IMR-90 (cell line): ENCODE data around the gene PRKCE. TPM values are rescaled to one million over a fixed set of nuclear protein-coding genes. Genes with fewer than 3 reads are reported as not detected.

ENCODE experiments used
- ATAC-seq: fragments of 200-7000 bp; cut with Tn5 transposase; 2 replicates; pipeline ENCODE4 v1.9.1; 2020; ENCODE audit warnings: low read depth, mild to moderate bottlenecking, moderate library complexity
- BruUV-seq: library from RNA; stranded (reverse); fragments of 400-500 nt; replicated peaks from 2 replicates; lab custom pipeline; 2021; lab: Mats Ljungman, UMichigan
- CTCF ChIA-PET: fragments of 300-600 bp; formaldehyde crosslinking; extraction: SDS; loops from one replicate; lab custom pipeline; 2021; ENCODE audit warnings: antibody characterized with exemption; lab: Yijun Ruan, JAX
- POLR2A ChIA-PET: fragments of 300-600 bp; sonication (Branson Sonifier 250); formaldehyde crosslinking; loops from one replicate; lab custom pipeline; 2022; ENCODE audit warnings: antibody characterized with exemption; ENCODE audit not compliant: unreplicated experiment; lab: Charles Lee
- DNase-seq: peaks from one replicate; pipeline ENCODE4 v3.0.0; 2013
- H2AFZ ChIP-seq: replicated peaks from 2 replicates; pipeline ENCODE3; 2013; ENCODE audit warnings: low read length, mild to moderate bottlenecking; ENCODE audit not compliant: poor library complexity
- H2AK5ac ChIP-seq: 2 replicates; pipeline ENCODE4 v1.6.1; 2013; ENCODE audit warnings: low read depth, low read length, inconsistent platforms
- H2AK9ac ChIP-seq: replicated peaks from 2 replicates; pipeline ENCODE3; 2013; ENCODE audit warnings: mild to moderate bottlenecking, low read depth, low read length, moderate library complexity; ENCODE audit not compliant: poor library complexity
- H2BK120ac ChIP-seq: 2 replicates; pipeline ENCODE4 v1.6.1; 2013; ENCODE audit warnings: low read depth, low read length, inconsistent platforms
- H2BK15ac ChIP-seq: 3 replicates; pipeline ENCODE4 v1.6.1; 2013; ENCODE audit warnings: low read depth, low read length, inconsistent platforms
- H2BK20ac ChIP-seq: 2 replicates; pipeline ENCODE4 v1.6.1; 2013; ENCODE audit warnings: low read depth, mild to moderate bottlenecking, inconsistent platforms, low read length, moderate library complexity
- H2BK5ac ChIP-seq: 2 replicates; pipeline ENCODE4 v1.6.1; 2013; ENCODE audit warnings: mild to moderate bottlenecking, low read depth, low read length, inconsistent platforms; ENCODE audit not compliant: poor library complexity, severe bottlenecking
- H3K14ac ChIP-seq: replicated peaks from 2 replicates; pipeline ENCODE4 v1.6.1; 2013; ENCODE audit warnings: low read depth, low read length, inconsistent platforms
- H3K18ac ChIP-seq: 2 replicates; pipeline ENCODE4 v1.6.1; 2013; ENCODE audit warnings: low read depth, low read length, control low read depth
- H3K23ac ChIP-seq: 2 replicates; pipeline ENCODE4 v1.6.1; 2013; ENCODE audit warnings: low read depth, low read length, inconsistent platforms
- H3K27ac ChIP-seq: 2 replicates; pipeline ENCODE4 v1.5.1; 2013; ENCODE audit warnings: mild to moderate bottlenecking, control low read depth, low read length; ENCODE audit not compliant: insufficient read depth
- H3K27me3 ChIP-seq: 2 replicates; pipeline ENCODE4 v1.6.1; 2013; ENCODE audit warnings: low read length; ENCODE audit not compliant: control insufficient read depth, insufficient read depth
- H3K36me3 ChIP-seq: 2 replicates; pipeline ENCODE4 v1.6.1; 2013; ENCODE audit warnings: low read length, mixed read lengths; ENCODE audit not compliant: control insufficient read depth, insufficient read depth
- H3K4ac ChIP-seq: 2 replicates; pipeline ENCODE4 v1.6.1; 2013; ENCODE audit warnings: low read depth, low read length, inconsistent platforms
- H3K4me1 ChIP-seq: 2 replicates; pipeline ENCODE4 v1.6.1; 2013; ENCODE audit warnings: low read length, mixed read lengths; ENCODE audit not compliant: control insufficient read depth, insufficient read depth
- H3K4me2 ChIP-seq: 2 replicates; pipeline ENCODE4 v1.6.1; 2013; ENCODE audit warnings: low read depth, mild to moderate bottlenecking, control low read depth, low read length, moderate library complexity
- H3K4me3 ChIP-seq: 2 replicates; pipeline ENCODE4 v1.5.1; 2013; ENCODE audit warnings: low read depth, mild to moderate bottlenecking, control low read depth, low read length, moderate library complexity; ENCODE audit not compliant: insufficient read depth
- H3K56ac ChIP-seq: 2 replicates; pipeline ENCODE4 v1.6.1; 2013; ENCODE audit warnings: low read length, inconsistent platforms; ENCODE audit not compliant: insufficient read depth; ENCODE audit errors: extremely low read depth
- H3K79me1 ChIP-seq, 2 experiments: 2 replicates each; pipeline ENCODE4 v1.6.1; 2013; ENCODE audit warnings: low read length in 2 of 2, inconsistent platforms in 1 of 2, low read depth in 1 of 2
- H3K9ac ChIP-seq: 2 replicates; pipeline ENCODE4 v1.6.1; 2013; ENCODE audit warnings: low read depth, low read length, control low read depth
- H3K9me1 ChIP-seq: 2 replicates; pipeline ENCODE4 v1.6.1; 2013; ENCODE audit warnings: low read length, inconsistent platforms; ENCODE audit not compliant: insufficient read depth
- H3K9me3 ChIP-seq: 2 replicates; pipeline ENCODE4 v1.6.1; 2013; ENCODE audit warnings: low read length; ENCODE audit not compliant: control insufficient read depth, insufficient read depth
- H4K20me1 ChIP-seq: 2 replicates; pipeline ENCODE4 v1.6.1; 2013; ENCODE audit warnings: low read length, inconsistent platforms; ENCODE audit not compliant: insufficient read depth
- H4K5ac ChIP-seq: 2 replicates; pipeline ENCODE4 v1.6.1; 2013; ENCODE audit warnings: mild to moderate bottlenecking, low read depth, low read length, control low read depth
- H4K8ac ChIP-seq, 2 experiments: 2 replicates each; pipeline ENCODE4 v1.6.1; 2013; ENCODE audit warnings: low read depth in 2 of 2, low read length in 2 of 2, control low read depth in 1 of 2, inconsistent platforms in 1 of 2
- H4K91ac ChIP-seq: 2 replicates; pipeline ENCODE4 v1.6.1; 2013; ENCODE audit warnings: low read depth, low read length, inconsistent platforms; ENCODE audit not compliant: insufficient read depth
- POLR2A ChIP-seq: IDR thresholded peaks from 2 replicates; pipeline ENCODE4 v1.6.1; 2012; ENCODE audit warnings: mild to moderate bottlenecking, low read depth, low read length
- RAD21 ChIP-seq: IDR thresholded peaks from 2 replicates; pipeline ENCODE4 v1.6.1; 2012; ENCODE audit warnings: low read length, improper control_type of control experiment
- RCOR1 ChIP-seq: IDR thresholded peaks from 2 replicates; pipeline ENCODE4 v1.6.1; 2012; ENCODE audit warnings: mild to moderate bottlenecking, low read length, improper control_type of control experiment; ENCODE audit not compliant: insufficient replicate concordance
- WGBS, 2 experiments: methylation state at CpG; one replicate each; pipeline versions ENCODE4 v1.1.5 to v1.1.7; 2013; ENCODE audit warnings: missing lambda C conversion rate in 2 of 2; ENCODE audit not compliant: insufficient read length in 1 of 2; ENCODE audit errors: extremely low coverage in 2 of 2; 5-methylcytosine and 5-hydroxymethylcytosine counted together
- dilution Hi-C: fragments of 300-500 bp; cut with HindIII; formaldehyde crosslinking; loops from one replicate; pipeline ENCODE4 v1.14.3; 2018; ENCODE audit warnings: low sequenced_read_pairs; ENCODE audit not compliant: unreplicated experiment
- in situ Hi-C: fragments of 300-500 bp; cut with MboI; formaldehyde crosslinking; loops from 3 replicates; pipeline ENCODE4 v1.14.3; 2019; ENCODE audit warnings: low sequenced_read_pairs, inconsistent platforms, mixed read lengths
- intact Hi-C: fragments of 100-400 bp; cut with micrococcal nuclease; formaldehyde crosslinking; loops from 2 replicates; pipeline ENCODE4 v1.10.0; 2022
- polyA plus RNA-seq, 3 experiments: library from polyadenylated mRNA; depleted of rRNA; stranded (reverse); fragments of >200 nt; gene quantifications; 2 replicates each; pipeline ENCODE4 v1.2.3, GENCODE V29; 2012; ENCODE audit warnings: low replicate concordance in 1 of 3
- total RNA-seq: library from RNA; depleted of rRNA; stranded (reverse); fragments of >200 nt; gene quantifications from 2 replicates; pipeline ENCODE4 v1.2.3, GENCODE V29; 2012

Gene PRKCE
- total and polyA plus RNA-seq, 2 of the 4 experiments (the other 2 are of a cell fraction): 8.1 to 32.4 TPM

- Histone ChIP-seq H3K4me2 (no peak overlapping the region), H3K27ac (no peak overlapping the region), H4K8ac (no peak overlapping the region), H3K18ac (no peak overlapping the region), H2AFZ (no peak overlapping the region), H3K9me1 (peaks cover 16% of the 10 kb centered on the region), H3K36me3 (peaks cover 2% of the 10 kb centered on the region; the same call in 1 of the 2 replicates), H2BK15ac (0 out of 3 replicates have a peak overlapping the region, but pooled peaks have one; percentile 35), H2AK5ac (0 out of 2 replicates have a peak overlapping the region, but pooled peaks have one; percentile 39), H3K27me3 (no peaks in the 10 kb centered on the region), H2BK120ac (no peak overlapping the region), H3K4me3 (no peak overlapping the region), H3K4ac (peak overlapping the region; percentile 32; the same call in 1 of the 2 replicates), H4K5ac (no peak overlapping the region), H3K14ac (peak overlapping the region; percentile 13; the same call in 1 of the 2 replicates), H2BK5ac (no peak overlapping the region), H3K9ac (no peak overlapping the region), H3K56ac (no peak overlapping the region), H3K23ac (no peak overlapping the region), H3K9me3 (no peaks in the 10 kb centered on the region), H4K91ac (no peak overlapping the region), H4K20me1 (peaks cover 8% of the 10 kb centered on the region), H3K79me1 (peaks cover 0 to 38% of the 10 kb centered on the region in 2 experiments; a peak in 2 of 4 replicates), H2BK20ac (no peak overlapping the region), H3K4me1 (peaks cover 14% of the 10 kb centered on the region), H2AK9ac (no peak overlapping the region)
- intact Hi-C loops: no loop called here
- peak; percentile 70 for DNase-seq
- no peak for ATAC-seq
- no TSS peak for BruUV-seq
- dilution Hi-C loops: no loop called here
- ChIA-PET CTCF (no interaction called here), POLR2A (no interaction called here)
- in situ Hi-C loops: no loop called here
- no CpG with 5 or more reads among the region's 6 CpGs for WGBS, 2 experiments
- TF ChIP-seq POLR2A (no peak), RAD21 (no peak), RCOR1 (no peak)
Measured at GRCh38 chr2:46147626-46148368, 496.3 kb downstream of the PRKCE start.
